Middle frontal gyrus (tissue), 1 donor: ENCODE data around the gene PPM1F.
"Not testable (repeated sequence)": the region's sequence is repeated elsewhere in the genome, so short reads cannot be mapped to it uniquely, and the experiment has no call there.

ENCODE experiments used
- DNase-seq: peaks from one replicate; pipeline ENCODE4 v3.0.0-alpha.2; 2015; ENCODE audit warnings: low spot score; ENCODE audit errors: extremely low spot score

Gene PPM1F

DNA sequence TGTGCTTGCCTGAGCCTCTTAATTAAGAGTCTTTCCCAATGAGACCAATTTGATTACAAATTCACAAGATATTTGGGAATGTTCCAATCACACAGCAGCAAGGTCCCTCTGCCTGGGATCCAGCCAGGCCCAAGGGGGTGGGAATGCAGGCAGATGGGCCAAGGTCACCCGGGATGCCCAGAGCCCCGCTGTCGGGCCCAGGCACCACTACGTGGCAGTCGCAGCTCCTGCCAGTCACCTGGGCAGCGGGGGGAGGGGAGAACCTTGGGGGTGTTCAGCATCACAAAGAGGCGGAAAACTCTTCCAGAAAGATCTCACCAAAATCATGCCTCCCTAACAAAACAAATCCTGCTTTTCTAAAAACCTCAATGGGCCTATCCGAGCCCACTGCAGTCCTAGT lies 30.9 kb downstream of the PPM1F start:
- no peak for DNase-seq

DNA sequence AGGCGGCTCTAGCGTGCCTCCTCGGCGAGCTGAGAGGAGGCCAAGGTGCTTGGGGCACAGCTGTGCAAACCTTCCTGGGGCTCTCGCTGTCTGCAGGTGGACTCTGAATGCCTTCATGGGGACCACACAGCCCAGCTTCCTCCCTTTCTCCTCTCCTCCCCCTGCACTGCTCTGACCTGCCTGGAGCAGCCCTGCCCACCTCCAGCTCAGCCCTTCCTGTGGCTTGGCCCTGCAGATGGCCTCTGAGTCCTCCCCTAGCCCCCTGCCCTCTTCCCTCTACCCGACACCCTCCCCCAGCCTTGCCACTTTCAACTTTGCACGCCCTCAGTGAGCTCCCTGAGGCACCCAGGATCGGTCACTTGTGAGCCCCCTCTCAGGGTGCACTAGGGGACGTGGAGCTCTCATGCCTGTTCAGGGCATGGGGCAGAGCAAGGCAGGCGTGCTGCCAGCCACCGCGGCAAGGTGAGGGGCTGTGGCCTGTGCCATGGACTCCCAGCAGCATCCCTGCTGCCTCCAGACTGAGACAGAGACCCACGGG lies 31.4 kb downstream of the PPM1F start:
- no peak for DNase-seq

DNA sequence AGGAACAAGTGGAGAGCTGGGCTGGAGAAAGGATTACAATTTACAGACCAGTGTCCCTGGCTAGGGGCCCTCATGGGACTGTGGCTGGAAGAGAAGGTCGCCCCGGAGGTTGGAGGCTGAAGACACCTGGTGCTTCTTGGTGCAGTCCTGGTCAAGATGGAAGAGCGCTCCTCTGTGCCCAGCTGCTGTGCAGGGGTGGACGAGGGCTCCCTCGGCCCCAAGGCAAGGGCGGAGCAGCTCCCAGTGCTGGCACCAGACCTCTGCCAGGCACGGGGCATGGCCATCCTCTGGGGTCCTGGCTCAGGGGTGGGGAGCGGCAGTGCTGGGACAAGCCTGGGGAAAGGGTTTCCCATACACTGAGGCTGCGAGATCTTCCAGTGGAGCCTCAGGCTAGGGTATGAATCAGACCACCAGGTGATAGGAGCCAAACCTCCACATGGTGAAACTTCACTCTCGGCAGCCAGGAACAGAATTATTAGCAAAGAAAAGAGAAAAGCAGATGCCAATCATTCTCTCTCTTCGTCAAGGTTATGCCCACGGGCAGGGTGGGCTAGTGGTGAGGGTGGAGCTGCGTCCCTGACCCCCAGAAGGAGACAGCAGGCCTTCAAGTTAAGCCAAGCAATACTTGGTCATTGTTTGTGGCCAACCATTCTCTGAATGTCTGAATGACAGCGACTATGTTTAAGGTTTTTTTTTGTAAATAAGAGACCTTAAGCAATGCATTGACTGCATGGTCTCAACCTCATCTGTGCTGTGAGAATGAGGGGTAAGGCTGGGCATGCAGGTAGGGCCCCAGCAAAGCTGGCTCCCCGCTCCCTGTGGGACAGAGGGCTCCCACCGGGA lies 32.1 kb downstream of the PPM1F start:
- no peak for DNase-seq

DNA sequence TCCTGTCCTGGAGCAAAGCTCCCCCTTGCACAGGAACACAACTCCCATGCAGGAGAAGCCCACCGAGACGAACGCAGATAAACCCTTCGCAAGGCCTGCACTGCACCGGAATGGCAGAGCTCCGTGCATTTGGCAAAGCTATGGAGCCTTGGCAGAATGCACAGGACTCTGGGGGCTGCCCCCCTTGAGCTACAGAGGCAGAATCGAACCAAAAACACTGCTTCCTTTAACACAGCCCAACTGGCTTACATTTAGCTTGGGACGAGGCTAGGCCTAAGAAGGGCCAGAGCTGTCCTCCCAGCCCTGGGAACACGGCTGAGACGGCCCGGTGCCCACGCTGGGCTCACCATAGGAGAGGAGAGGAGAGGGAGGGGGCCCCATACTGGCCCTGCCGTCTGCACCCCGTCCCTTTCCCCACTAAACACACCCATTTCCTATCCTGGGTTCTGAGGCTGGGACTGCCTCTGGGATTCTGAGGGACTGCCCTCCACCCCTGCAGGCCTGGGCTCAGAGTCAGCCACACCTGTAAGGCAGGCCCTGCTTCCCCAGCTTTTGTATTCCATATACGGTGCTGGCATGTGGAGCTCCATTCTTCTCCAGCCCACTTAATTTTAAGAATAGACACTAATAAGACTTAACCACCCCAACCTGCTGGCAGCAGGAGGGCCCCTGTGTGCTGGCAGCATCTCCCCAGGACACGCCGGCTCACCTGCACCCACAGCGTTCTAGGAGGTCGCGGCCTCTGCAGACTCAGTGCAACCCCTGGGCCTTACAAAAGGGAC lies 32.9 kb downstream of the PPM1F start:
- no peak for DNase-seq

GRCh38 chr22:21918466-21919185 lies 34.0 kb downstream of the PPM1F start:
- no peak for DNase-seq

DNA sequence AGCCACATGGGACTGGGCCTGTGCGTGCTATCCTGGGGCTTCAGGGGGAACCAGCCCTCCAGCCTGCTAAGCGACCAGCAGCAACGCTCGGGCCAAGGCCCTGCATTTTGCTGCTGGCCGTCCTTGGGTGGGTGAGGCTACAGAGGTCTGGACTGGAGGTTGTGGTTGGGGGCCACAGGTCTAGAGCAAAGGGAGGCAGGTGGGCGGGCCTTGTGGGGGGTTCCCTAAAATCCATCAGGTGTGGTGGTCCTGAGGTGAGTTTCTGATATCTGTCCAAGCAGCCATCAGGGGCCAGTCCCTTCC lies 34.7 kb downstream of the PPM1F start:
- no peak for DNase-seq

GRCh38 chr22:21917181-21917958 lies 35.3 kb downstream of the PPM1F start:
- DNase-seq: no peak

- DNase-seq: no peak
Measured at GRCh38 chr22:21916309-21916918, 36.2 kb downstream of the PPM1F start.

- DNase-seq: no peak
Measured at GRCh38 chr22:21915624-21916308, 36.9 kb downstream of the PPM1F start.

- not testable (repeated sequence) for DNase-seq
Measured at GRCh38 chr22:21914033-21914642, 38.5 kb downstream of the PPM1F start.

DNA sequence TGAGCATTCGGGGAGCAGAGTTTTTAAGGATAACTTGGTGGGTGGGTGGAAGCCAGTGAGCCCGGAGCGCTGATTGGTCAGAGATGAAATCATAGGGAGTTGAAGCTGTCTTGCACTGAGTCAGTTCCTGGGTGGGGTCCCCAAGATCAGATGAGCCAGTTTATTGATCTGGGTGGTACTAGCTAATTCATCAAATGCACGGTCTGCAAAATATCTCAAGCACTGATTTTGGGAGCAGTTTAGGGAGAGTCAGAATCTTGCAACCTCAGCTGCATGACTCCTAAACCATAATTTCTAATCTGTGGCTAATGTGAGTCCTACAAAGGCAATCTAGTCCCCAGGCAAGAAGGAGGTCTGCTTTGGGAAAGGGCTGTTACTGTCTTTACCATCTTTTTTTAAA lies 42.3 kb downstream of the PPM1F start:
- DNase-seq: not testable (repeated sequence)

GRCh38 chr22:21909871-21910270 lies 42.8 kb downstream of the PPM1F start:
- no peak for DNase-seq

DNA sequence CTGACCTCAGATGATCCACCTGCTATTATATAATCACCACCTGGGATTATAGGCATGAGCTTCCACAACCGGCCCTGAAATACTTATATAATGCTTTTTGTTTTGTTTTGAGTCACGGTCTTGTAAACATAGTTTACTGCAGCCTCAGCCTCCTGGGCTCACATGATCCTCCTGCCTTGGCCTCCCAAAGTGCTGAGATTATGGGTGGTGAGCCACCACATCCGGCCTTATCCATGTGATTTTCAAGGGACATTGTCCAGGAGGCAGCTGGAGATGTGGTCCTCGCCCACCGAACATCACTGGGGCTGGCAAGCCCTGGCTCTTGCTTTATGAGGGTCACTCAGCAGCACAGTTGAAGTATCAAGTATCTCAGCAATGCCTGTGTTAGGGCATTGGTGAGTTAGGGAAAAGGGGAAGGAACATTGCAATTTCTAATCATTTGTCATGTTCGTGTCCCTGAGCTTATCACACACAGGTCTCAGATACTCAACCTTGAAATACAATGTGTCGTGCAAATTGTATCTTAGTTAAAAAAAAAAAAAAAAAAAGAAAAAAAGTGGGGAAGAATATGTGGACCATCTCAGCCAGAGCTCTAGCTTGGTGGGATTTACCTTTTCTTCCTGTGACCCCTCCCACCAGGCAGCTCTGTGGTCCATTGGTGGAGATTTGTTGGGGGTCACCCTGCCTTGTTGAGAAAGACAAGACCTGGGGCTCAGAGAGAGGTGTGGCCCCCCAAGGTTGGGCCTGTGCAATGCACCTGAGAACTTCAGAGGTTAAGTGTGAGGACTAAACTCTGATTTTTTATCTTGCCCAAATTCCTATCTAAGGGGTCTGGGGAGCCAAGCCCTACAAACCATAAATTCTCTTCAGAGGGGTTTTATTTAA lies 44.8 kb downstream of the PPM1F start:
- DNase-seq: no peak

DNA sequence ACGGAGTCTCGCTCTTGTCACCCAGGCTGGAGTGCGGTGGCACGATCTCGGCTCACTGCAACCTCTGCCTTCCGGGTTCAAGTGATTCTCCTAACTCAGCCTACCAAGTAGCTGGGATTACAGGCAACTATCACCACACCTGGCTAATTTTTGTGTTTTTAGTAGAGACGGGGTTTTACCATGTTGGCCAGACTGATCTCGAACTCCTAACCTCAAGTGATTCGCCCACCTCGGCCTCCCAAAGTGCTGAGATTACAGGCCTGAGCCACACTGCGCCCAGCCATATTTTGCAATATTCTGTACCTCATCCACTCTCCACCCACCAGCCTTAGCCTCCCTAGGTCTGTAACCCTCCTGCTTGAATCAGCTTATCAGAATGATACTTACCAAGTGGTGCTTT lies 47.4 kb downstream of the PPM1F start:
- DNase-seq: not testable (repeated sequence)

GRCh38 chr22:21904250-21904789 lies 48.3 kb downstream of the PPM1F start:
- DNase-seq: no peak

GRCh38 chr22:21903283-21903682 lies 49.4 kb downstream of the PPM1F start:
- no peak for DNase-seq

- no peak for DNase-seq
Measured at GRCh38 chr22:21902296-21903087, 50.2 kb downstream of the PPM1F start.
